HCT116 (cell line): ENCODE data around the gene DENR.
"Not testable (repeated sequence)": the region's sequence is repeated elsewhere in the genome, so short reads cannot be mapped to it uniquely, and the experiment has no call there.

ENCODE experiments used
- CEBPB ChIP-seq: IDR thresholded peaks from 2 replicates; pipeline ENCODE4 v1.6.1; 2012; ENCODE audit warnings: low read depth
- CTCF ChIP-seq, 3 experiments: fragments of 200-600 bp in 1 of 3; sonication (generic) in 1 of 3; IDR thresholded peaks in 2 of 3; conservative IDR thresholded peaks in 1 of 3; 2 replicates each; pipeline ENCODE4 v1.5.1; 2012 to 2017; ENCODE audit warnings: low read depth in 2 of 3, low read length in 2 of 3, antibody characterized with exemption in 1 of 3, borderline replicate concordance in 1 of 3, control low read depth in 1 of 3, mild to moderate bottlenecking in 1 of 3, mixed read lengths in 1 of 3, mixed run types in 1 of 3, moderate library complexity in 1 of 3; ENCODE audit not compliant: insufficient read depth in 1 of 3
- EZH2 ChIP-seq: fragments of 200-600 bp; sonication (generic); IDR thresholded peaks from 2 replicates; pipeline ENCODE4 v1.6.1; 2017; ENCODE audit warnings: antibody characterized with exemption, mixed run types
- EZH2phosphoT487 ChIP-seq: fragments of 200-600 bp; IDR thresholded peaks from 2 replicates; pipeline ENCODE4 v1.6.1; 2018; ENCODE audit warnings: antibody characterized with exemption, borderline replicate concordance
- JUND ChIP-seq: IDR thresholded peaks from 2 replicates; pipeline ENCODE4 v1.6.1; 2012
- POLR2A ChIP-seq: IDR thresholded peaks from 2 replicates; pipeline ENCODE4 v1.7.0; 2011; ENCODE audit warnings: borderline replicate concordance; ENCODE audit not compliant: insufficient read depth, insufficient read length; ENCODE audit errors: extremely low read depth
- POLR2AphosphoS5 ChIP-seq: IDR thresholded peaks from 2 replicates; pipeline ENCODE4 v1.6.1; 2011; ENCODE audit warnings: mild to moderate bottlenecking, low read depth, low read length, moderate library complexity
- REST ChIP-seq: IDR thresholded peaks from 2 replicates; pipeline ENCODE4 v1.6.1; 2012; ENCODE audit warnings: low read depth
- ZFX ChIP-seq: fragments of 450-650 bp; IDR thresholded peaks from 2 replicates; pipeline ENCODE4 v1.6.1; 2017

- TF ChIP-seq POLR2AphosphoS5; EZH2; REST; CTCF (IDR thresholded peaks at IDR 0.05 in 2 of 3, conservative IDR thresholded peaks at IDR 0.05 in 1 of 3; ENCODE audit: borderline replicate concordance in 1 of 3, insufficient read depth in 1 of 3, low read depth in 2 of 3, low read length in 2 of 3); CEBPB; POLR2A; JUND; EZH2phosphoT487; ZFX: not testable (repeated sequence)
Measured at GRCh38 chr12:122711266-122711665, 41.4 kb upstream of the DENR start.
